ENCODE measurements around the gene LMAN1L.
"Not testable (repeated sequence)": the region's sequence is repeated elsewhere in the genome, so short reads cannot be mapped to it uniquely, and the experiment has no call there.

Gene LMAN1L

DNA sequence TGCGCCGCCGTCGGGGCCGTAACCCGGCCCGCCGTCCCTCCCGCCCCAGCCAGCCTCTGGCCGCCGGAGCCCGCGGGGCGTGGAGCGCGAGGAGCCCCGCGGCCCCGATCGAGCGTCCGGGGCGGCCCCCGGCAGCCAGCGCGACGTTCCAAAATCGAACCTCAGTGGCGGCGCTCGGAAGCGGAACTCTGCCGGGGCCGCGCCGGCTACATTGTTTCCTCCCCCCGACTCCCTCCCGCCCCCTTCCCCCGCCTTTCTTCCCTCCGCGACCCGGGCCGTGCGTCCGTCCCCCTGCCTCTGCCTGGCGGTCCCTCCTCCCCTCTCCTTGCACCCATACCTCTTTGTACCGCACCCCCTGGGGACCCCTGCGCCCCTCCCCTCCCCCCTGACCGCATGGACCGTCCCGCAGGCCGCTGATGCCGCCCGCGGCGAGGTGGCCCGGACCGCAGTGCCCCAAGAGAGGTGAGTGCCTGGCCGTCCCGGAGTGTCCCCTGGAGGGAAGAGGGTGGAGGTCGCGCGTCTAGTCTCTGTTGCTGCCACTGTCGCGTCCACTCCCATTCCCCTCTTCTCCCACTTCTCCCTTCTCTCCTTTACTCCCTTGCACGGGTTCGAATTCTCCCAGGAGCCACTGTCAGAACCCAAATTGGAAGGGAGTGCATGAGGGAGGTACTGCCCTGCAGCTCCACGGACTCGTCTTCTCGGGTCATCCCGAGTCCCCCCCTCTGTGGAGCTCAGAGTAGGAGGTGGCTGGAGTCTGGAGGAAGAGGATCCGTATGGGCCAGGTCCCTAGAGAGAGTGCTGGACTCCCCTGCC is 30.2 kb upstream of the LMAN1L start:
- no peak for DNase-seq (ENCODE audit: low spot score)

DNA sequence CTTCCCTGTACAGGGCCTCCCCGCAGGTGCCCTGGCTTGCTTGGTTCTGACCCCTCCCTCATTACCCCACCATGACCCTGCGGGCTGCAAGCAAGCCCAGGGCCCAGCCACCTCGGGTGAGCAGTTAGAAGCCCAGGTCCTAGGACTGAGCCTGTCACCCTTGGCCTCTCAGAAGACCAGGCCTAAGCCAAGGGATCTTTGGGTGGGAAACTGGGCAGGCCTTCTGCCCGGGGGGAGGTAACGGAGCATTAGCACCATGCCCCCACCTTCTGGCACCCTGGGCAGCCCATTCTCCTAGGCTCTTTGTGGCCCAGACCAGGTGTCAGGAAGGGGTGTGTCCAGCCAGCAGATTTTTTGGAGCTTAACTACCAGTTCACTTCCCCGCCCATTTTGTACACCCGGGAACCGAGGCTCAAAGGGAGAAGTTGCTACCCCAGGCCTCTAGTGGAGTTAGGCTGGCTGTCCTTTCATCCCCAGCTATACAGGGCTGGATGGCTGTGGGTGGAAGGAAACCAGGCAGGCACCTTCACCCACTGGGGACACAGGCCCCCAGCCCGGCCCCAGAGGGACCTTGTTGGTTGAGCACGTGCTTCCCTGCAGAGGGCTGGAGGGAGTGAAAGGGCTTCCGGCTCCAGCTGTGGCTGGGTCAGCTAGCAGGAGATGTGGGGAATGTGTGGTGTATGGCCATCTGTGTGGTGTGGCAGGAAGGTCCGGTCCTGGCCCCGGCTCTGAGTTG is 29.4 kb upstream of the LMAN1L start:
- no peak for DNase-seq (ENCODE audit: low spot score)

DNA sequence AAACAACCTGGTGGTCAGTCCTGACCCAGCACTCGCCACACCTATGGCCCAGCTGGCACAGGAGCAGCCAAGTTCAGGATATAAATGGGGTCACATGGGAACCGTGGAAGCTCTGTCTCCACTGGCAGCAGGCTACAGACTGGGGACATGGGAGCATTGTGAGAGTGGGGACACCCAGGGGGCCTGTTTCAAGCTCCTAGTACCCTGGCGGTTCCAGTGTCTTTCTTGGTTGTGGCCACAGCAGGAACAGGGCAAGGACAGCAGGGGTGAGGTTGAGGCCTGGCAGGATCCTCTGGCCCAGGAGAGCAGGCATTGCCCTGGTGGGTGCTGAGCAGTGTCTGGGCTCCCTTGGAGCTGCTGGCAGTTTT is 28.8 kb upstream of the LMAN1L start:
- no peak for DNase-seq (ENCODE audit: low spot score)

DNA sequence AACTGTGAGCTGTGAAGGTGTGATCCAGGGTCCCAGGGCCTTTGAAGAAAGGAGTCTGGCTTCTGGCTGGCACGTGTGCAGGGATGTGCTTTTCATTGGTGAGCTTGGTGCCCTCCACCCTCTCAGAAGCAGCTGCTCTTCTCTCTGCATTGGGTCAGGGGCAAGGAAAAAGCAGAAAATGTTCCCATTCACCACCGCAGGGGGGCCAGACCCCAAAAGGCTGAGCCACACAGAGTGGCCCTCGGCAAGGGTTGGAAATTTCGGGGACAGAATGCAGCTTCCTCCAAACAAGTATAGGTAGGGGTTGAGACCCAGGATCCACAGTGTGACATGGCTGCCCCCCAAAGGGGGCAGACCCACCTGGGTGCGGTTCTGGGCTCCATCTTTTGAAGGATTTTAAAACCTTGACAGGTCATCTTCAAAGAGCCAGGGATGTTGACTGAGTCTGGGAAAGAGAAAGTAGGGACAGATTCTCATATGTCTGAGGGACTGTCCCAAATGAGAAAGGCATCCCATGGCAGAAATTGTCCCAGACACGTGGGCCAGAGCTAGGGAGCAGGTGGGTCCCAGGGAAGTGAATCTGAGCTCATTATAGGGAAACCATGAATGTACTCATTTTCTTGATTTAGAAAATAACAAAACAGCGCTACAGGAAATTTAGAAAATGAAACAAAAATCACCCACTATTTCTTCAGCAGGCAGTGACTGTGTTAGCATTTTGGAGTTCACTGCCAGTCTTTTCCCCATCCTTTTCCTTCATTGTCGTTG is 28.0 kb upstream of the LMAN1L start:
- DNase-seq (ENCODE audit: low spot score) = no peak

DNA sequence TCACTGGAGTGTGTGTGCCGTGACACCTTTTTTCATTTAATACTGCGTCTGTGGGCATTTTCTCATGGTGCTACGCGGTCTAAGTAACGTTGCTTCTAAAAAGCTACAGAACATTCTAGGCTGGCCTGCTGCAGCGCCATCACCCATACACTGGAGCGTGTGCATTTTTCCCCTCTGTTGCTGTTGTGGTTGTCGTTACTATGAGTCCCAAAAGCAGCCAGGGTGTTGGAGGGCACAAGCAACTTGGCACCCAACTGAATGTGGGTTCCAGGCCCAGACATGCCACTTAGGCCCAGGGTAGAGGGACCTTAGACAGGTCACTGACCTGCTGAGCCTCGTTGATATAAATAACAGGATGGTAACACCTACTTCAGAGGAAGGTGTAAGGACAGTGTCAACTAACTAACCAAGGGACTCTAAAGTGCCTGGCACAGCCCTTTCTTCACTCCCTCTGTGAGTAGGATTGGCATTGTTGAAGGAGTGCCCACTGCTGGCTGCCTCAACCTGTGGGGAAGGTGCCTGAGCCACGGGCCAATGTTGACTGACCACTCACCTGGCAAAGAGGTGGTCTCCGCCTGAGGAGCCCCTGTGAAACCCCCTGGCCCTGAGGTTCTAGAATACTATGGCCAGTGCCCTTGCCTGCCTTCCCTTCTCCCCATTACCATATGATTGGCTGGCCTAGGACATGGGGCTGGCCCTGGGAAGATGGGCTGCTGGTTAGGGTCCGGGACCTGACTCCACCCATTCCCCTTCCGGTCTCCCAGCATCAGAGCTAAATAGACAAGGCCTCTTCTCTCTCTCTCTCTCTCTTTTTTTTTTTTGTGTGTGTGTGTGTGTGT is 27.2 kb upstream of the LMAN1L start:
- DNase-seq (ENCODE audit: low spot score) = no peak

DNA sequence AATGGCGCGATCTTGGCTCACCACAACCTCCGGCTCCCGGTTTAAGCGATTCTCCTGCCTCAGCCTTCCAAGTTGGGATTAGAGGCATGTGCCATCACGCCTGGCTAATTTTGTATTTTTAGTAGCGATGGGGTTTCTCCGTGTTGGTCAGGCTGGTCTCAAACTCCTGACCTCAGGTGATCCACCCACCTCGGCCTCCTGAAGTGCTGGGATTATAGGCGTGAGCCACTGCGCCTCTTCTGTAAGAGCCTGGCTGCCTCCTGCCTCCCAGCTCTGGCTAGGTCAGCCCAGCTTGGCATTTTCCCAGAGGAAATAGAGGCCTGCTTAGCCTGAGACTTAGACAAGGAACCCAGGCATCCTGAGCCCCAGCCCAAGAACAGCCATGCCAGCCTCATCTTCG is 26.6 kb upstream of the LMAN1L start:
- DNase-seq (ENCODE audit: low spot score) = not testable (repeated sequence)

DNA sequence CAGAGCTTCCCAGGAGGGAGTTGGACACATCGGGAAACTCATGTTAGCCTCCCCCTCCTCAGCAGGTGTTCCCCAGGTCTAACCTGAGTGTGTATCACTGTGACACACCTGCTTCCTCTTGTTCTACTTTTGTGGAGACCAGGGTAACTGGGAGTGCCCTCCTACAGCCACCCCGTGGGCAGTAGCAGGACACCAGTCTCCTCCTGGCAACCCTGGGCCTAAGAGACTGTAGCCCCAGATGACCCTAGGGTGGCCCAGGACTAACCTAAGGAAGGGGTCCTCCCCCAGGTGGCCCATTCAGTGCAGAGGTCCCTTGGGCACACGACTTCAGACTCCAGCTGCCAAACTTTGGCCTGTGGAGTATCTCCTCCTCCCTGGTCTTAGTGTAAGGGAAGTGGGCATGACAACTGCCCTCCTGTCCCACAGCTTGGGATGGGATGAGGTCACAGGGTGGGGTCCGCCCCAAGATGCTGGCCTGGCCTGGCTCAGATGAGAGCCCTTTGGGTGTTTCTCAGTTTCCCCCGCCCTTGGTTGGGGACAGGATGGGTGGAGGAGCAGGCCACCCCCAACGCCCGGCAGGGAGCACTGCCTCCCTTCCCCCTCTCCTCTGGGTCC is 26.0 kb upstream of the LMAN1L start:
- DNase-seq (ENCODE audit: low spot score) = no peak

DNA sequence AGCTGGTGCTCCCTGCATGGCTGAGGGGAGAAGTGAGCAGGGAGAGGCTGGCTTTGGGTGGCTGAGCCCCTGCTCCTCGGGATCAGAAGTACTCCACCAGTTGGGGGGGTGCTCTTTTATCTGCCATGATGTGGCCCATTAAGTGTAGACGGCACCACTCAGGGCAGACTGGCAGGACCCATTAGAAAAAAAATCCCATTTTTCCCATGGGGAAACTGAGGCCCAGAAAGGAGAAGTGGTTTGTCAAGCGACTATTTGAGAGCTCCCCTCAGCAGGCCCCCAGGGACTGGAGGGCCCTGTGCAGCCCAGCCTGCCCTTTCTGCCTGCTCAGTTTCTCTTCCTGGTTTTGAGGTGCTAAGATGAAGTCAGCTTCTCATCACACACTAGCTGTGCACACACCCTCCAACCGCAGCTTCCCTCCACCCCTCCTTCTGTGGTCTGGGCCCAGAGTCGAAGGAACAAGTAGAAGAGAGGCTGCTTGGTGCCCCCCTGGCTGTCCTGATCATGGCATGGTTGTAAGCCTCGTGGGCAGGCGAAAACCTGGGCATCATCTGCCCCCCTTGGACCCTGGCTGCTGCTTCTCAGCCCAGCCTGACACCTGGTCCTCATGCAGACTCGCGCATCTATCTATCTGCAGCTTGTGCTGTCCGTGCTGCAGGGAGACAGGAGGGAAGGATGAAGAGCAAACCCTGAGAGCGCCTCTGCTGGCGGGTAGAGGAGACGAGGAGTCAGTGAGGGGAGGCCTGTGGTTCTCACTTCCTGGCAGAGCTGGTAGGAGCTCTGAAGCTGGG is 25.2 kb upstream of the LMAN1L start:
- DNase-seq (ENCODE audit: low spot score) = no peak

DNA sequence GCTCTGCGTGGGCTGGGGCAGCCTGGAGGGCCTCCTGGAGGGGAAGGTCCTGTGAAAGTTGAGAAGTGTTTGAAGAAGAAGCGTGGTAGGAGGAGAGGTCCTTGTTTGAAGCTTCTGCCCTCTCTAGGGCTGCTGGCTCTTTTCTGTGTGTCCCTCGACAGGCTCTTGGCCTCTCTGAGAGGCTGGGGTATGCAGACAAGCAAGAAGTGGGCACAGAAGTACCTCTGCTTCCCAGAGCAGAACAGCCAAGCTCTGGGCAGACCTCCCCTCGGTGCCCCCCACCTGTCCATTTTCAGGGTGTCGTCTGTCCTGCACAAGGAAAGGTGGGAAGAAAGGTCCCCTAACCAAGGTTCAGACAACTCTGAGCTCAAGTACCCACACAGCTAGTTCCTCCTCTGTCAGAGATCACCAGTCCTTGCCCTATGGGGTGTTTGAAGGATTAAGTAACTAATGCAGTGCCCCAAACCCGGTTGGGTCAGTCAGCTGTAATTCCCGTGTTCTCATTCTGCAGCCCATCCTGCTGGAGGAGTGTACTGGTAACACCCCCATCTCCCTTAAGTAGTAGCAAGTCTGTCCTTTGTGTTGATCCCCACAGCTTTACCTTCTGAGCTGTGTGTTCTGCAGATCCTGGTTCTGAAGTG is 24.5 kb upstream of the LMAN1L start:
- no peak for DNase-seq (ENCODE audit: low spot score)

DNA sequence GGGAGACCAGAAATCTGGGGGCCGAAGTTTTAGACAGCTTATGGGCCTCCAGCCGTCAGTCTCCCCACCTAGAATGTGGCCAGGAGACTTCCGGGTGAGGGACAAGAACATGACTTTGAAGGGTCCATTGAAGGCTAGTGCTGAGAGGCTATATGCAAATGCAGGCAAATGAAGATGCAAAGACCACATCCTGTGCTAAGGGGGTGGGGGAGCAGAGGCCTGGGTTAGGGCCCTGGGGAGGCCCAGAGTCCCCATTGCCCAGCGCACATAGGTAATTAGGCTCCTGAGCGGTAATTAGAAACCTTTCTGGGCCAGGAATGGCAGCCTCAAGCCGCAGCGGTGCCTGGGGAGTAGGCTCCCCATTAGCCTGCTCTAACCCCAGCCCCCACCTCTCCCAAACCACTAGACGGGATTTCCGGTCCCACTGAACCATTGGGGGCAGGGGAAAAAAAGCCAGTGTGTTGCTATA is 23.9 kb upstream of the LMAN1L start:
- DNase-seq (ENCODE audit: low spot score) = no peak

DNA sequence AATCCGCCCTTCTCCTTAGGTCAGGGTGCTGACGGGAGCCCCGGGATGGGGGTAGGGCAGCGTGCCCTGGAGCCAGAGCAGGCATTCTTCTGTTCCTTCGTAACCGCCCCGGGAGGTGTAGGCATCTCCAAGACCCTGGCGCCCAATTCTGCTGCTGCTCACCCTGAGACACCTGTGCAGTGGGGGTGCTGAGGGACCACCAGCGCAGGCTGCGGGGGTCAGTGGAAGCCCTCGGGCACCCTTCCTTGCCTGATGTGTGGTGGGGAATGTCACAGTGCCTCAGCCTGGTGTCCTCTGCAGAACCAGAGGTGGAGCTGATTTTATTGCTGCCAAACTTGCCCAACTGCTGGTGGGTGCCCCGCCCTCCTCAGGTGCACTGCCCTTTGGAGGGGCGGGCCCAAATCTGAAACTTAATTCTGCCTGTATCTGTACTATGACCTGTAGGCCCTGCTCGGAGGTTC is 23.4 kb upstream of the LMAN1L start:
- no peak for DNase-seq (ENCODE audit: low spot score)

DNA sequence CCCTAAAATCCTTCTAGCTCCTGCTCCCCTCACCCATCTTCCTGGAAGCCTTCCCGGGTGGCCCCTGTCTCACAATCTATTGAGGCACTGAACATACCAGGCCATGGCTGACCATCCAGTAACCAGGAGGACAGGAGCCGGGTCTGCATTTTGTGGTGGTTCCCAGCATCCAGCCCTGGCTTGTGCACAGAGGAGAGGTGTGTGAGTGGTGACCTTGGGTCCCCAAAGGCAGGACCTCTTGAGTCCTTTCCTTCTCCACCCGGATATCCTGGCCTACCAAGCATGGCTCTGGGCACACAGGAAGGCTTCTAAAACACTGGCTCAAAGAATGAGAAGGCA is 22.9 kb upstream of the LMAN1L start:
- DNase-seq (ENCODE audit: low spot score) = no peak

DNA sequence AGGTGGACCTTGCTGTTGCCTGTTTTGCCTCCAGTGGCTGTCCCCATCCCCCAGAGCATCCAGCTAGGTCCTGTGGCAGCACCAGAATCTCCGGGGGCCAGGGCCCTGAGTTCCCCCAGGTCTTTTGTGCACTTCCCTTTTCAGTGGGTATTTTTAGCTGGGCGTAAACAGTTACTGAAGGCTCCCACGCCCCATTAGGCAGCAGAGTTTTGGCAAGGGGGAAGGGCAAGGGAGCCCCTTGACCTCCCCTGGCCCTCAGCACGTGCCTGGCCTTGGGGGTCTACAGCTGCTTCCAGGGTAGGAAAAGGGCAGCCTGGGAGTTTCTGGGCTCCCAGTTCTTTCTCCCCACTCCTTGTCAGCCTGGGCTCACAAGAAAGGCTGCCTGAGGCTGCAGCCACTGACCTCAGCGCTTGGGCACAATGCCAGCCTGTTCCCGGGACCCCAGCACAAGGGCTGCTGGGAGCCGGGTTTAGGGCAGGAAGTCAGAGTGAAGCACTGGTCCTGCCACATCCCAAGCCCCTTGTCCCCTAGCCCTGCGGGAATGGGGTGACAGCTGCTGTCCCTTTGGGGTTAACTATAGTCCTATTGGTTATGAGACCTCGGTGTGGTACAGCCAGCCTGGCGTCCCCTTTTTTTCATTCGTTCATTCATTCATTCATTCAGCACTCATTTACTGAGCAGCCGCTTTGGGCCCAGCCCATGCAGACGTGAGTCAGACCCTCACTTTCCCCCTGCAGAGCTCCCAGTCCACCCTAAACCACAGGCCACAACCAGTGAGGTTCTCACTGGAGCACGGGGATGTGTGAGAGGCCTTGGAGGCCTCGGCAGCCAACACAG is 22.3 kb upstream of the LMAN1L start:
- DNase-seq (ENCODE audit: low spot score) = peak; percentile 79

DNA sequence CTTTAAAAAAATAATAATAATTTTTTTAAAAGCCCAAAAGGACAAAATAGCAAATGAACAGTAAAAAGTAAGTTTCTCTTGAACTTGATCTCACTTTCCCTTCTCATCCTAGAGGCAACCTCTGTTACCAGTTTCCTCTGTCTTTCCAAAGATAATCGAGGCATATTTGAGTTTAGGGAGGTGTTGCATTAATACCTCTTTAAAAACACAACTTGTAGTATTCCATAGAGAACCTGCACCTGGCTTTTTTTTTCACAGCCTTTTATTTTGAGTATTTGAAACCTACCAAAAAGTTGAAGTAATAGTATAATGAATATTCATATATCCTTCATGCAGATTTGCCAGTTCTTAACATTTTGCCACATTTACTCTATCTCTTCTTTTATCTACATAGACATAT is 21.6 kb upstream of the LMAN1L start:
- no peak for DNase-seq (ENCODE audit: low spot score)

DNA sequence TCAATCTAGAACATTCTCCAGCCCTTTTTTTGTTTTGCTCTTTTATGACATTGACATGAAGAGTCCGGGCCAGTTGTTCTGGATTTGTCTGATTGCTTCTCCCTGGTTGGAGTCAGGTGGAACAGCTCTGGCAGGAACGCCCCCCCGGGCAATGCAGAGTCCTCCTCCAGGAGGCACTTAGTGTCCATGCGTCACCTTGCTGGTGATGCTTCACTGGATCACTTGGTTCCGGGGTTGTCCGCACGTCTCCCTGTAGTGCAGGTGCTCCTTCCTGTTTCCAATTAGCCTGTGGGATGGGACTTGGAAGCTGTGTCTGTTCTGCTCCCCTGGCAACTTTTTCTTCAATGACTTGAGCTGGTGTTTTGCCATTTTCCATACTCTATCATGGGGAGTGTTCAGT is 21.0 kb upstream of the LMAN1L start:
- no peak for DNase-seq (ENCODE audit: low spot score)

DNA sequence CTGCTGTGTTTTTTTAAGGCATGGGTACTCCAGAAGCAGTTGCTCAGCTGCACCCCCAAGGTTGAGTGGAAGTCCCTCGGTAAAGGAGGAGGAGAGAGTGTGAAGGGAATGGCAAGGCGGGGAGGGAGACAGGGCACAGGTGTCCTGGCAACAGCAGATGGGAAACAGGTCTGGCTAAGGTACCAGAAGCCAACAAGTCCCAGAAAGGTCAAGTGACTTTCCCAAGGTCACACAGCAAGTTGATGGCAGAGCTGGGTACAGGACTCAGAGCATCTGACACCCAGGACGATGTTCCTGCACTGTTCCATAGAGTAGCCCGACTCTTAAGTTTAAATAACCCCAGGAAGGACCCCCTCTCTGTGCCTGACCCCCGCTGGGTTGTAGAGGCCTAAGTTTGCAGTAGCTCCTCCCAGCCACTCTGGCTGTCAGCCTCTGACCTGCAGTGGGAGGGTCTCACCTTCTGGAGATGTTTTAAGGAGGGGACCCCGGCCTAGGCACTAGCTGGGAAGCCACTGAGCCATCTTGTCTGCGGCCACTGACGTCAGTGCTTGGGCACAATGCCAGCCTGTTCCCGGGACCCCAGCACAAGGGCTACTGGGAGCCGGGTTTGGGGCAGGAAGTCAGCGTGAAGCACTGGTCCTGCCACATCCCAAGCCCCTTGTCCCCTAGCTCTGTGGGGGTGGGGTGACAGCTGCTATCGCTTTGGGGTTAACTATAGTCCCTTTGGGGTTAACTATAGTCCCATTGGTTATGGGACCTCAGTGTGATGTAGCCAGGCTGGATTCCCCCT is 20.2 kb upstream of the LMAN1L start:
- DNase-seq (ENCODE audit: low spot score) = no peak

DNA sequence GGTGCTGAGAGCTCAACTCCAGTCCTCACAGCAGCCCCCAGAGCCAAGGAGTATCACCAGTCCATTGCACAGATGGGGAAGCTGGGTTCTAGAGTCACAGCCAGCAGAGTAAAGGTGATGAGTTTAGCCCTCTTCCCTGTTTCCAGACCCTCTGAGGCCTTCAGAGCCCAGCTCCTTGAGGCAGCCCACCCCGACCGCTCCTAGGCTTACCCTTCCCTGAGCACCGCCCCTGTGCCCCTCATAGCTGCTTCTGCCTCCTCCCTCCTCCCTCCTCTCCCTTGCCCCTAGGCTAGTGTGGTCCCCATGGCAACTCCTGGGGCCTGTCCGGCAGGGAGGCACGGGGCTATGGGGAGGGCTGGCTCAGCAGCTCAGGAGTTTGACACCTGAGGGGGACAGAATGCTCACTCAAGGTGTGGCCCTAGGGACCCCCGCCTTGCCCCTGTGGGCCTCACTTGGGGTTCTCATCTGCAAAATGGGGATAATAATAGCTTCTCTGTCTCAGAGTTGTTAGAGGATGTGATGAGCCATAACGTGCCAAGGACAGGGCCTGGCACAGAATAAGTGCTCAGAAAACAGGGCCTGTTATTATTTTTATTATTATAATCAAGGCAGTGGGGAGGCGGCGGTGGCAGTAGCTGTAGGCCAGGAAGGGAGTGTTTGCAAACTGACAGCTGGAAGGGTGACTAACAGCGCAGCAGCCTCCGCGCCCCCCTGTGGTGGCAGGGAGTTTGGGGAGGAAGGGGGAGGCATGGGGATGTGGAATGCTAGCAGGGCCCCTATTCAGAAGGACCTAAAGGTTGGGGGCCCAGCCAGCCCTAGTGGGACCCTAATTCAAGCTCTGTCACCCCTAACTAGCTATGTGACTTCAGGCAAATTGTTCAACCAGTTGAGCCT is 19.3 kb upstream of the LMAN1L start:
- DNase-seq (ENCODE audit: low spot score) = no peak

All from putamen (tissue), 1 donor.